NCI-H510A (cell line): ENCODE data around the gene OR7A5.
"Not testable (repeated sequence)": the region's sequence is repeated elsewhere in the genome, so short reads cannot be mapped to it uniquely, and the experiment has no call there.

Experiments
- DNase-seq: peaks from one replicate; lab custom pipeline; 2025; lab: John Stamatoyannopoulos, UW

Gene OR7A5

DNA sequence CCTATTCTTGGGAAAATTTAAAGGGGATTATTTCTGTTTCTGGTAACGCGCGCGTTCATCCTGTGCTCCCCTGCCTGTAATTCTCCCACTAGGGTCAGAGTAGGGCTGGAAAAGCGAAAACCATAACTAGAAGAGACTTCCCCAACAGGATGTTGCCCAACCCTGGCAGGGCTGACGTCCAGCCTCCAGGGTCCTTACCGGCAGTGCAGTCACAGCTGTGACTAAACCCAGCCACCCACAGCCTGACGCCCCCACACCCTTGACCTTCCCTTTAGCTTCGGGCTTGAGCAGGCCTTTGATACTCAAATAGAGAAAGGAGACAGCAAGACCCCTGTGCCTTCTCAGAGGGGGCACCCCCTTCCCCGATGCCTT, 50.3 kb downstream of the OR7A5 start:
- DNase-seq = not testable (repeated sequence)

DNA sequence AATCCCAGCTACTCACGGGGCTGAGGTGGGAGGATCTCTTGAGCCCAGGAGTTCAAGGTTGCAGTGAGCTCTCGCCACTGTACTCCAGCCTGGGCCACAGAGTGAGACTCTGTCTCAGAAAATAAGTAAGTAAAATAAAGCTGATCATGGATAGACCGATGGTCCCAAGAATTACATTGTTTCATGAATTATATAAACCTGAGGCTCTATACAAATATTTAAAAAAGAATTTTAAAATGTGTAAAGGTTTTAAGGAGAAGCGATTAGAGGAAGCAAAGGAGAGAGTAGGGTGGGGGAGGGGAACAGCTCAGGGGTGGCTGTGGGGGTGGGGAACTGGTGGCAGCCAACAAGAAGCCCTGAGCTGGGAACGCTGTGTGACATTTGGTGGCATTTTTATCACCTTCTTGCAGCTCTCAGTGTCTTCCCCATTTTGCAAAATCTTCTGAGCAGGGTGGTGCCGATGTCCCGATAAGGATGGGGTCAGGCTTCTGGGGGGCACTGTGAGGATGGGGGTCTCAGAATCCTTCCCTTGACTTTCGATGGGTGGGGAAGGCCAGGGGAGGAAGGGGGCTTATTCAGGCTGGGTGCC, 51.5 kb downstream of the OR7A5 start:
- not testable (repeated sequence) for DNase-seq

DNA sequence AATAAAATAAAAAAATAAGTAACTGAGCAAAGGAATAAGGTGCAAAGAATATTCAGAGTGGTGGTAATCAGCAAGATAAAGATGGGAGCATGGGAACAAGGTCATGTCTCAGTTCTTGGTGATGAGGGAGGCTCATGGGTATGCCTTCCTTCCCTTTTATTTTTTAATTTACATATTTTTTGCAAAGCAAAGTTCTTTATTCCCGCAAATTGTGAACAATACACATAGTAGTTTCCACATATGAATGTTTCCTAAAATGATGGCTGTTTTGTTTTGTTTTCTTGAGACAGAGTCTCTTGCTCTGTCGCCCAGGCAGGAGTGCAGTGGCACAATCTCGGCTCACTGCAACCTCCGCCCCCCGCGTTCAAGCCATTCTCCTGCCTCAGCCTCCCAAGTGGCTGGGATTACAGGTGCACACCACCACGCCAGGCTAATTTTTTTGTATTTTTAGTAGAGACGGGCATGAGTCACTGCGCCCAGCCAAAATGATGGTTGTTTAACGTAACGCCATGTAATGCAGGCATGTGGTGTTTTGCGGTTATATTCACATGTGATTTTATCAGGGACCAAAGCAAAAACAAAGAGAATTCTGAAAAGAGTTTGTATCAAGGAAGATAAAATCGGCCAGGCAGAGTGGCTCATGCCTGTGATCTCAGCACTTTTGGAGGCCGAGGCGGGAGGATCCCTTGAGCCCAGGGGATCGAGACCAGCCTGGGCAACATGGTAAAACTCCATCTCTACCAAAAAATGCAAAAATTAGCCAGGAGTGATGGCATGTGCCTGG, 52.2 kb downstream of the OR7A5 start:
- DNase-seq = no peak

DNA sequence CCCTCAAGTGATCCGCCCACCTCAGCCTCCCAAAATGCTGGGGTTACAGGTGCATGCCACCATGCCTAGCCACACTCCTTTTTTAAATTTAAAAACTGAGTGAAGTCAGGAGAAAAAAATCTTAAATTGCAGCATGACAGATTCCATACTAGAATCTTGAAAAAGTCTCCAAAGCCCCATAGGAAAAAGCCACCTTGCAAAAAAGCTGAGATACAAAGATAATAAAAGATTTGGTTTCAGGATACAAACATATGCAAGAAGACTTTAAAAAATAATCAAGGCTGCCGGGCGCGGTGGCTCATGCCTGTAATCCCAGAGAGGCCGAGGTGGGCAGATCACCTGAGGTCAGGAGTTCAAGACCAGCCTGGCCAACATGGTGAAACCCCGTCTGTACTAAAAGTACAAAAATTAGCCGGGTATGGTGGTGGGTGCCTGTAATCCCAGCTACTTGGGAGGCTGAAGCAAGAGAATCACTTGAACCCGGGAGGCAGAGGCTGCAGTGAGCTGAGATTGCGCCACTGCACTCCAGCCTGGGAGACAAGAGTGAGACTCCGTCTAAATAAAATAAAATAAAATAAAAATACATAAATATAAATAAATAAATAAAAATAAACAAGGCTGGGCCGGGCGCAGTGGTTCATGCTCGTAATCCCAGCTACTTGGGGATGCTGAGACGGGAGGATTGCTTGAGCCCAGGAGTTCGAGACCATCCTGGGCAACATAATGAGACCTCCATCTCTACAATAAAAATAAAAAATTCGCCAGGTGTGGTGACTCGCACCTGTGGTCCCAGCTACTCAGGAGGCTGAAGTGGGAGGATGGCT, 53.1 kb downstream of the OR7A5 start:
- DNase-seq = not testable (repeated sequence)

DNA sequence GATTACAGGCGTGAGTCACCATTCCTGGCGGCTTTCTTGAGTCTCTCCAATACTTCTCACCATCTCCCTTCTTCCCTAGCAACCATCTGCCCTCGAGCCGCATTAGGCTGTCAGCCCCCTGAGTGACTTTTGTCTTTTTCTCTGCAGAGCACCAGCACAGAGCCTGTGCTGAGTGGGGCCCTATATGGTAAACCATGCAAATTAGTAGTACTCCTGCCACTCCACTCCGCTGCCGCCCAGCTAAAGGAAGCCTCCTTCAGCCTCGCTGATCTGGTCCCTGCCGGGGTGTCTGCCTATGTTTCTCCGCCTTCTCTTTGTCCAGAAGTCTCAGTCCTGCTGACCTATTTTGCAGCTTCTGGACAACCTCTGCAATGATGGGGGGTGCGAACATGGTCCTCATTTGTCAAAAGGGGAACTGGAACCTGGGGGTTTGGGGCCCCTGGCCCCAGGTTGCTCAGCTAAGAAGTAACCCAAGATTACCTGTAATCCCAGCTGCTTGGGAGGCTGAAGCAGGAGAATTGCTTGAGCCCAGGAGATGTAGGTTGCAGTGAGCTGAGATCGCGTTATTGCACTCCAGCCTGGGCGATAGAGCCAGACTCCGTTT, 54.3 kb downstream of the OR7A5 start:
- DNase-seq = not testable (repeated sequence)

GRCh38 chr19:14779151-14779550, 55.8 kb downstream of the OR7A5 start:
- DNase-seq = no peak

GRCh38 chr19:14778110-14778845, 56.7 kb downstream of the OR7A5 start, which contains the start of gene ADGRE2:
TSS of gene ADGRE2 (minus strand) at chr19:14778560. CDS start at chr19:14776756, 1,804 bp downstream.
- DNase-seq = not testable (repeated sequence)

DNA sequence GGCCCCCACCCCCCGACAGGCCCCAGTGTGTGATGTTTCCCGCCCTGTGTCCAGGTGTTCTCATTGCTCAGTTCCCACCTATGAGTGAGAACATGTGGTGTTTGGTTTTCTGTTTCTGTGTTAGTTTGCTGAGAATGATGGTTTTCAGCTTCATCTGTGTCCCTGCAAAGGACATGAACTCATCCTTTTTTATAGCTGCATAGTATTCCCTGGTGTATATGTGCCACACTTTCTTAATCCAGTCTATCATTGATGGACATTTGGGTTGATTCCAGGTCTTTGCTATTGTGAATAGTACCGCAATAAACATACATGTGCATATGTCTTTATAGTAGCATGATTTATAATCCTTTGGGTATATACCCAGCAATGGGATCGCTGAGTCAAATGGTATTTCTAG, 57.3 kb downstream of the OR7A5 start:
- DNase-seq = not testable (repeated sequence)
